IMR-90 (cell line): ENCODE data around the gene CENPT. TPM values are rescaled to one million over a fixed set of nuclear protein-coding genes. Genes with fewer than 3 reads are reported as not detected.

Experiments
- ATAC-seq: fragments of 200-7000 bp; cut with Tn5 transposase; 2 replicates; pipeline ENCODE4 v1.9.1; 2020; ENCODE audit warnings: low read depth, mild to moderate bottlenecking, moderate library complexity
- BruUV-seq: library from RNA; stranded (reverse); fragments of 400-500 nt; replicated peaks from 2 replicates; lab custom pipeline; 2021; lab: Mats Ljungman, UMichigan
- CTCF ChIA-PET: fragments of 300-600 bp; formaldehyde crosslinking; extraction: SDS; loops from one replicate; lab custom pipeline; 2021; ENCODE audit warnings: antibody characterized with exemption; lab: Yijun Ruan, JAX
- POLR2A ChIA-PET: fragments of 300-600 bp; sonication (Branson Sonifier 250); formaldehyde crosslinking; loops from one replicate; lab custom pipeline; 2022; ENCODE audit warnings: antibody characterized with exemption; ENCODE audit not compliant: unreplicated experiment; lab: Charles Lee
- DNase-seq: peaks from one replicate; pipeline ENCODE4 v3.0.0; 2013
- H2AFZ ChIP-seq: replicated peaks from 2 replicates; pipeline ENCODE3; 2013; ENCODE audit warnings: low read length, mild to moderate bottlenecking; ENCODE audit not compliant: poor library complexity
- H2AK5ac ChIP-seq: 2 replicates; pipeline ENCODE4 v1.6.1; 2013; ENCODE audit warnings: low read depth, low read length, inconsistent platforms
- H2AK9ac ChIP-seq: replicated peaks from 2 replicates; pipeline ENCODE3; 2013; ENCODE audit warnings: mild to moderate bottlenecking, low read depth, low read length, moderate library complexity; ENCODE audit not compliant: poor library complexity
- H2BK120ac ChIP-seq: 2 replicates; pipeline ENCODE4 v1.6.1; 2013; ENCODE audit warnings: low read depth, low read length, inconsistent platforms
- H2BK15ac ChIP-seq: 3 replicates; pipeline ENCODE4 v1.6.1; 2013; ENCODE audit warnings: low read depth, low read length, inconsistent platforms
- H2BK20ac ChIP-seq: 2 replicates; pipeline ENCODE4 v1.6.1; 2013; ENCODE audit warnings: low read depth, mild to moderate bottlenecking, inconsistent platforms, low read length, moderate library complexity
- H2BK5ac ChIP-seq: 2 replicates; pipeline ENCODE4 v1.6.1; 2013; ENCODE audit warnings: mild to moderate bottlenecking, low read depth, low read length, inconsistent platforms; ENCODE audit not compliant: poor library complexity, severe bottlenecking
- H3K14ac ChIP-seq: replicated peaks from 2 replicates; pipeline ENCODE4 v1.6.1; 2013; ENCODE audit warnings: low read depth, low read length, inconsistent platforms
- H3K18ac ChIP-seq: 2 replicates; pipeline ENCODE4 v1.6.1; 2013; ENCODE audit warnings: low read depth, low read length, control low read depth
- H3K23ac ChIP-seq: 2 replicates; pipeline ENCODE4 v1.6.1; 2013; ENCODE audit warnings: low read depth, low read length, inconsistent platforms
- H3K27ac ChIP-seq: 2 replicates; pipeline ENCODE4 v1.5.1; 2013; ENCODE audit warnings: mild to moderate bottlenecking, control low read depth, low read length; ENCODE audit not compliant: insufficient read depth
- H3K27me3 ChIP-seq: 2 replicates; pipeline ENCODE4 v1.6.1; 2013; ENCODE audit warnings: low read length; ENCODE audit not compliant: control insufficient read depth, insufficient read depth
- H3K36me3 ChIP-seq: 2 replicates; pipeline ENCODE4 v1.6.1; 2013; ENCODE audit warnings: low read length, mixed read lengths; ENCODE audit not compliant: control insufficient read depth, insufficient read depth
- H3K4ac ChIP-seq: 2 replicates; pipeline ENCODE4 v1.6.1; 2013; ENCODE audit warnings: low read depth, low read length, inconsistent platforms
- H3K4me1 ChIP-seq: 2 replicates; pipeline ENCODE4 v1.6.1; 2013; ENCODE audit warnings: low read length, mixed read lengths; ENCODE audit not compliant: control insufficient read depth, insufficient read depth
- H3K4me2 ChIP-seq: 2 replicates; pipeline ENCODE4 v1.6.1; 2013; ENCODE audit warnings: low read depth, mild to moderate bottlenecking, control low read depth, low read length, moderate library complexity
- H3K4me3 ChIP-seq: 2 replicates; pipeline ENCODE4 v1.5.1; 2013; ENCODE audit warnings: low read depth, mild to moderate bottlenecking, control low read depth, low read length, moderate library complexity; ENCODE audit not compliant: insufficient read depth
- H3K56ac ChIP-seq: 2 replicates; pipeline ENCODE4 v1.6.1; 2013; ENCODE audit warnings: low read length, inconsistent platforms; ENCODE audit not compliant: insufficient read depth; ENCODE audit errors: extremely low read depth
- H3K79me1 ChIP-seq, 2 experiments: 2 replicates each; pipeline ENCODE4 v1.6.1; 2013; ENCODE audit warnings: low read length in 2 of 2, inconsistent platforms in 1 of 2, low read depth in 1 of 2
- H3K9ac ChIP-seq: 2 replicates; pipeline ENCODE4 v1.6.1; 2013; ENCODE audit warnings: low read depth, low read length, control low read depth
- H3K9me1 ChIP-seq: 2 replicates; pipeline ENCODE4 v1.6.1; 2013; ENCODE audit warnings: low read length, inconsistent platforms; ENCODE audit not compliant: insufficient read depth
- H3K9me3 ChIP-seq: 2 replicates; pipeline ENCODE4 v1.6.1; 2013; ENCODE audit warnings: low read length; ENCODE audit not compliant: control insufficient read depth, insufficient read depth
- H4K20me1 ChIP-seq: 2 replicates; pipeline ENCODE4 v1.6.1; 2013; ENCODE audit warnings: low read length, inconsistent platforms; ENCODE audit not compliant: insufficient read depth
- H4K5ac ChIP-seq: 2 replicates; pipeline ENCODE4 v1.6.1; 2013; ENCODE audit warnings: mild to moderate bottlenecking, low read depth, low read length, control low read depth
- H4K8ac ChIP-seq, 2 experiments: 2 replicates each; pipeline ENCODE4 v1.6.1; 2013; ENCODE audit warnings: low read depth in 2 of 2, low read length in 2 of 2, control low read depth in 1 of 2, inconsistent platforms in 1 of 2
- H4K91ac ChIP-seq: 2 replicates; pipeline ENCODE4 v1.6.1; 2013; ENCODE audit warnings: low read depth, low read length, inconsistent platforms; ENCODE audit not compliant: insufficient read depth
- BHLHE40 ChIP-seq: fragments of 150-350 bp; IDR thresholded peaks from 2 replicates; pipeline ENCODE4 v1.6.1; 2016; ENCODE audit warnings: mild to moderate bottlenecking, low read depth, low read length
- CEBPB ChIP-seq: IDR thresholded peaks from 2 replicates; pipeline ENCODE4 v1.6.1; 2012; ENCODE audit warnings: low read depth, low read length, improper control_type of control experiment
- CHD1 ChIP-seq: IDR thresholded peaks from 2 replicates; pipeline ENCODE4 v1.6.1; 2012; ENCODE audit warnings: low read depth, low read length, improper control_type of control experiment
- FOS ChIP-seq: fragments of 150-350 bp; IDR thresholded peaks from 2 replicates; pipeline ENCODE4 v1.6.1; 2016; ENCODE audit warnings: low read depth, low read length
- MAZ ChIP-seq: IDR thresholded peaks from 2 replicates; pipeline ENCODE4 v1.6.1; 2012; ENCODE audit warnings: low read depth, mild to moderate bottlenecking, low read length, improper control_type of control experiment, moderate library complexity, borderline replicate concordance
- MXI1 ChIP-seq: IDR thresholded peaks from 2 replicates; pipeline ENCODE4 v1.6.1; 2012; ENCODE audit warnings: low read depth, mild to moderate bottlenecking, low read length, moderate library complexity, borderline replicate concordance
- POLR2A ChIP-seq: IDR thresholded peaks from 2 replicates; pipeline ENCODE4 v1.6.1; 2012; ENCODE audit warnings: mild to moderate bottlenecking, low read depth, low read length
- RAD21 ChIP-seq: IDR thresholded peaks from 2 replicates; pipeline ENCODE4 v1.6.1; 2012; ENCODE audit warnings: low read length, improper control_type of control experiment
- RCOR1 ChIP-seq: IDR thresholded peaks from 2 replicates; pipeline ENCODE4 v1.6.1; 2012; ENCODE audit warnings: mild to moderate bottlenecking, low read length, improper control_type of control experiment; ENCODE audit not compliant: insufficient replicate concordance
- RFX5 ChIP-seq: IDR thresholded peaks from 2 replicates; pipeline ENCODE4 v1.8.0; 2012; ENCODE audit warnings: low read depth, mild to moderate bottlenecking, low read length, moderate library complexity
- SMC3 ChIP-seq: fragments of 150-350 bp; IDR thresholded peaks from 2 replicates; pipeline ENCODE4 v1.6.1; 2016; ENCODE audit warnings: low read depth, mild to moderate bottlenecking, antibody characterized with exemption, low read length, moderate library complexity
- WGBS, 2 experiments: methylation state at CpG; one replicate each; pipeline versions ENCODE4 v1.1.5 to v1.1.7; 2013; ENCODE audit warnings: missing lambda C conversion rate in 2 of 2; ENCODE audit not compliant: insufficient read length in 1 of 2; ENCODE audit errors: extremely low coverage in 2 of 2; 5-methylcytosine and 5-hydroxymethylcytosine counted together
- dilution Hi-C: fragments of 300-500 bp; cut with HindIII; formaldehyde crosslinking; loops from one replicate; pipeline ENCODE4 v1.14.3; 2018; ENCODE audit warnings: low sequenced_read_pairs; ENCODE audit not compliant: unreplicated experiment
- in situ Hi-C: fragments of 300-500 bp; cut with MboI; formaldehyde crosslinking; loops from 3 replicates; pipeline ENCODE4 v1.14.3; 2019; ENCODE audit warnings: low sequenced_read_pairs, inconsistent platforms, mixed read lengths
- intact Hi-C: fragments of 100-400 bp; cut with micrococcal nuclease; formaldehyde crosslinking; loops from 2 replicates; pipeline ENCODE4 v1.10.0; 2022
- polyA plus RNA-seq, 3 experiments: library from polyadenylated mRNA; depleted of rRNA; stranded (reverse); fragments of >200 nt; gene quantifications; 2 replicates each; pipeline ENCODE4 v1.2.3, GENCODE V29; 2012; ENCODE audit warnings: low replicate concordance in 1 of 3
- total RNA-seq: library from RNA; depleted of rRNA; stranded (reverse); fragments of >200 nt; gene quantifications from 2 replicates; pipeline ENCODE4 v1.2.3, GENCODE V29; 2012
- TF ChIP-seq, protein P1 (sequence below): conservative IDR thresholded peaks from 2 replicates; pipeline ENCODE4 v1.5.1; 2012; ENCODE audit warnings: mild to moderate bottlenecking, low read depth, low read length, improper control_type of control experiment
- TF ChIP-seq, protein P2 (sequence below): fragments of 150-350 bp; IDR thresholded peaks from 2 replicates; pipeline ENCODE4 v1.6.1; 2016; ENCODE audit warnings: low read depth, mild to moderate bottlenecking, low read length, moderate library complexity, borderline replicate concordance
- TF ChIP-seq, protein P3 (sequence below): fragments of 150-350 bp; IDR thresholded peaks from 2 replicates; pipeline ENCODE4 v1.6.1; 2017; ENCODE audit warnings: mild to moderate bottlenecking, antibody characterized with exemption, low read length, low read depth

Gene CENPT
- total and polyA plus RNA-seq, 2 of the 4 experiments (the other 2 are of a cell fraction), result 33.3 to 83.1 TPM

DNA sequence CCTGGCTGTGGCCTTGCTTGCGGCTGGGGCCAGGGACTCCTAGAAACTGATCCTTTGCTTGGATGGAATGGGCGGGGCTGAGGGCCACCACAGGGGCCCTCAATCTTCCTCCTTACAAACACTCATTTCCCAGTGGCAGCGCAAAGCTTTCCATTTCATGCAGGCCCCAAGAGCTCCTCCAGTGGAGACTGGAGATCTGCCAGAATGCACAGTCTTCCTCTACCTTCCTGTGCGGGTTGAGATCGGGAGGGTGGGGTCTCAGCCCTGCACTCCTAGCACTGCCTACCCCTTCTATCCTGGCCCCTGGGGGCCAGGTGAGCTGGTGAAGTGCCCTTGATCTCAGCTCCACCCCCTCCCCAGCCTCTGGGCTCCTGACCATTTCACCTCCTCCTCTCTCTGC lies 38.9 kb upstream of the CENPT start:
- Histone ChIP-seq H3K18ac (no peak overlapping the region), H4K91ac (no peak overlapping the region), H4K20me1 (peaks cover 32% of the 10 kb centered on the region), H3K23ac (no peak overlapping the region), H2AK5ac (no peak overlapping the region), H3K4me1 (peaks cover 4% of the 10 kb centered on the region; the same call in 1 of the 2 replicates), H3K27me3 (no peaks in the 10 kb centered on the region), H4K8ac (no peak overlapping the region), H3K9ac (no peak overlapping the region), H3K27ac (no peak overlapping the region), H2AFZ (no peak overlapping the region), H3K4me3 (no peak overlapping the region), H3K4ac (no peak overlapping the region), H3K4me2 (no peak overlapping the region), H2BK20ac (no peak overlapping the region), H3K9me3 (no peaks in the 10 kb centered on the region), H2BK15ac (no peak overlapping the region), H2BK120ac (no peak overlapping the region), H3K9me1 (no peaks in the 10 kb centered on the region), H2BK5ac (no peak overlapping the region), H3K36me3 (peaks cover 29% of the 10 kb centered on the region), H3K14ac (no peak overlapping the region), H3K56ac (no peak overlapping the region), H3K79me1 (peaks cover 0 to 5% of the 10 kb centered on the region in 2 experiments; a peak in 2 of 4 replicates), H2AK9ac (no peak overlapping the region), H4K5ac (no peak overlapping the region)
- ChIA-PET POLR2A (no interaction called here), CTCF (no interaction called here)
- no CpG with 5 or more reads among the region's 5 CpGs for WGBS, 2 experiments
- intact Hi-C loops, result no loop called here
- dilution Hi-C loops, result no loop called here
- in situ Hi-C loops, result no loop called here
- no TSS peak for BruUV-seq
- ATAC-seq (no peak), DNase-seq (no peak)
- no peak for TF ChIP-seq RAD21
- no peak for TF ChIP-seq SMC3
- no peak for TF ChIP-seq RFX5
- TF ChIP-seq RCOR1, result no peak
- TF ChIP-seq, protein P1, sequence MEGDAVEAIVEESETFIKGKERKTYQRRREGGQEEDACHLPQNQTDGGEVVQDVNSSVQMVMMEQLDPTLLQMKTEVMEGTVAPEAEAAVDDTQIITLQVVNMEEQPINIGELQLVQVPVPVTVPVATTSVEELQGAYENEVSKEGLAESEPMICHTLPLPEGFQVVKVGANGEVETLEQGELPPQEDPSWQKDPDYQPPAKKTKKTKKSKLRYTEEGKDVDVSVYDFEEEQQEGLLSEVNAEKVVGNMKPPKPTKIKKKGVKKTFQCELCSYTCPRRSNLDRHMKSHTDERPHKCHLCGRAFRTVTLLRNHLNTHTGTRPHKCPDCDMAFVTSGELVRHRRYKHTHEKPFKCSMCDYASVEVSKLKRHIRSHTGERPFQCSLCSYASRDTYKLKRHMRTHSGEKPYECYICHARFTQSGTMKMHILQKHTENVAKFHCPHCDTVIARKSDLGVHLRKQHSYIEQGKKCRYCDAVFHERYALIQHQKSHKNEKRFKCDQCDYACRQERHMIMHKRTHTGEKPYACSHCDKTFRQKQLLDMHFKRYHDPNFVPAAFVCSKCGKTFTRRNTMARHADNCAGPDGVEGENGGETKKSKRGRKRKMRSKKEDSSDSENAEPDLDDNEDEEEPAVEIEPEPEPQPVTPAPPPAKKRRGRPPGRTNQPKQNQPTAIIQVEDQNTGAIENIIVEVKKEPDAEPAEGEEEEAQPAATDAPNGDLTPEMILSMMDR, result no peak
- no peak for TF ChIP-seq FOS
- TF ChIP-seq, protein P2, sequence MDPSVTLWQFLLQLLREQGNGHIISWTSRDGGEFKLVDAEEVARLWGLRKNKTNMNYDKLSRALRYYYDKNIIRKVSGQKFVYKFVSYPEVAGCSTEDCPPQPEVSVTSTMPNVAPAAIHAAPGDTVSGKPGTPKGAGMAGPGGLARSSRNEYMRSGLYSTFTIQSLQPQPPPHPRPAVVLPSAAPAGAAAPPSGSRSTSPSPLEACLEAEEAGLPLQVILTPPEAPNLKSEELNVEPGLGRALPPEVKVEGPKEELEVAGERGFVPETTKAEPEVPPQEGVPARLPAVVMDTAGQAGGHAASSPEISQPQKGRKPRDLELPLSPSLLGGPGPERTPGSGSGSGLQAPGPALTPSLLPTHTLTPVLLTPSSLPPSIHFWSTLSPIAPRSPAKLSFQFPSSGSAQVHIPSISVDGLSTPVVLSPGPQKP, result no peak
- TF ChIP-seq, protein P3, sequence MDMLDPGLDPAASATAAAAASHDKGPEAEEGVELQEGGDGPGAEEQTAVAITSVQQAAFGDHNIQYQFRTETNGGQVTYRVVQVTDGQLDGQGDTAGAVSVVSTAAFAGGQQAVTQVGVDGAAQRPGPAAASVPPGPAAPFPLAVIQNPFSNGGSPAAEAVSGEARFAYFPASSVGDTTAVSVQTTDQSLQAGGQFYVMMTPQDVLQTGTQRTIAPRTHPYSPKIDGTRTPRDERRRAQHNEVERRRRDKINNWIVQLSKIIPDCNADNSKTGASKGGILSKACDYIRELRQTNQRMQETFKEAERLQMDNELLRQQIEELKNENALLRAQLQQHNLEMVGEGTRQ, result no peak
- no peak for TF ChIP-seq MXI1
- no peak for TF ChIP-seq POLR2A
- no peak for TF ChIP-seq CHD1
- TF ChIP-seq CEBPB, result no peak
- TF ChIP-seq MAZ, result no peak
- no peak for TF ChIP-seq BHLHE40
